ENCODE results near the gene EPG5. TPM values are rescaled to one million over a fixed set of nuclear protein-coding genes. Genes with fewer than 3 reads are reported as not detected.

EPG5 gene
- polyA plus RNA-seq, 1 donor from 2014 or later = 18.0 TPM

- Histone ChIP-seq H3K36me3 (ENCODE audit: insufficient read depth, low read length) (no peaks in the 10 kb centered on the region), H3K27ac (ENCODE audit: low read length) (no peak overlapping the region), H3K4me3 (ENCODE audit: low read length) (no peak overlapping the region), H4K20me1 (ENCODE audit: insufficient read depth) (no peaks in the 10 kb centered on the region), H3K9ac (ENCODE audit: low read length) (no peak overlapping the region), H2AFZ (ENCODE audit: low read depth, low read length) (no peak overlapping the region), H3F3A (ENCODE audit: insufficient read depth, low read length, poor library complexity, severe bottlenecking) (no peaks in the 10 kb centered on the region), H3K27me3 (ENCODE audit: insufficient read depth, low read depth, low read length) (no peaks in the 10 kb centered on the region), H3K9me2 (ENCODE audit: insufficient read depth, low read length) (no peaks in the 10 kb centered on the region), H3K9me3 (ENCODE audit: low read length) (no peaks in the 10 kb centered on the region), H3K79me2 (replicated peaks; ENCODE audit: insufficient read depth, low read length) (no peaks in the 10 kb centered on the region), H3K4me2 (ENCODE audit: low read length) (no peak overlapping the region)
- TF ChIP-seq EZH2 (IDR thresholded peaks at IDR 0.05; ENCODE audit: borderline replicate concordance, insufficient read depth, low read length, poor library complexity, severe bottlenecking) (no peak), REST (IDR thresholded peaks at IDR 0.05; ENCODE audit: borderline replicate concordance) (no peak), SMC3 (conservative IDR thresholded peaks at IDR 0.05; ENCODE audit: poor library complexity) (no peak), RAD21 (conservative IDR thresholded peaks at IDR 0.05) (no peak), CTCF (IDR thresholded peaks at IDR 0.05; ENCODE audit: poor library complexity, severe bottlenecking) (no peak), POLR2AphosphoS5 (IDR thresholded peaks at IDR 0.05) (no peak), EP300 (conservative IDR thresholded peaks at IDR 0.05; ENCODE audit: poor library complexity, severe bottlenecking) (no peak), MXI1 (conservative IDR thresholded peaks at IDR 0.05; ENCODE audit: poor library complexity, severe bottlenecking) (no peak), TAF1 (IDR thresholded peaks at IDR 0.05; ENCODE audit: low read depth) (no peak)
These were observed 11.0 kb upstream of the EPG5 start for GRCh38 chr18:45978084-45978483.

- H4K20me1 ChIP-seq (ENCODE audit: insufficient read depth) = no peaks in the 10 kb centered on the region
- H3K4me3 ChIP-seq (ENCODE audit: low read length) = no peak overlapping the region
- H3K27ac ChIP-seq (ENCODE audit: low read length) = no peak overlapping the region
- H3K27me3 ChIP-seq (ENCODE audit: insufficient read depth, low read depth, low read length) = no peaks in the 10 kb centered on the region
- no peak overlapping the region for H3K4me2 ChIP-seq (ENCODE audit: low read length)
- H2AFZ ChIP-seq (ENCODE audit: low read depth, low read length) = no peak overlapping the region
- H3K9ac ChIP-seq (ENCODE audit: low read length) = no peak overlapping the region
- H3K36me3 ChIP-seq (ENCODE audit: insufficient read depth, low read length) = no peaks in the 10 kb centered on the region
- H3F3A ChIP-seq (ENCODE audit: insufficient read depth, low read length, poor library complexity, severe bottlenecking) = no peaks in the 10 kb centered on the region
- H3K79me2 ChIP-seq (replicated peaks; ENCODE audit: insufficient read depth, low read length) = no peaks in the 10 kb centered on the region
- TF ChIP-seq REST (IDR thresholded peaks at IDR 0.05; ENCODE audit: borderline replicate concordance) = no peak
- no peaks in the 10 kb centered on the region for H3K9me3 ChIP-seq (ENCODE audit: low read length)
- H3K9me2 ChIP-seq (ENCODE audit: insufficient read depth, low read length) = no peaks in the 10 kb centered on the region
These were observed 9.8 kb upstream of the EPG5 start for GRCh38 chr18:45976974-45977373.
